Ascending aorta (tissue), 2 donors: ENCODE measurements around the gene SDHB. TPM values are rescaled to one million over a fixed set of nuclear protein-coding genes. Genes with fewer than 3 reads are reported as not detected.
A peak's percentile ranks its signal among the peaks of the same experiment; 100 is the strongest.

Source experiments
- DNase-seq, 2 donors: peaks; one replicate each; pipeline ENCODE4 v3.0.0-alpha.2; 2019; ENCODE audit warnings: low spot score in 2 of 2
- H3K27ac ChIP-seq, 2 donors: fragments of 200-600 bp; sonication (generic); one replicate each; pipeline ENCODE4 v1.5.1; 2016 to 2017; ENCODE audit warnings: mild to moderate bottlenecking in 1 of 2
- H3K27me3 ChIP-seq: fragments of 200-600 bp; sonication (generic); one replicate; pipeline ENCODE4 v1.5.1; 2017
- H3K36me3 ChIP-seq, 2 donors: fragments of 200-600 bp; sonication (generic); one replicate each; pipeline ENCODE4 v1.5.1; 2016
- H3K4me1 ChIP-seq, 2 donors: fragments of 200-600 bp; sonication (generic); one replicate each; pipeline ENCODE4 v1.5.1; 2016 to 2017; ENCODE audit warnings: mild to moderate bottlenecking in 1 of 2
- H3K4me3 ChIP-seq, 2 donors: fragments of 200-600 bp; sonication (generic); one replicate each; pipeline ENCODE4 v1.5.1; 2016 to 2017; ENCODE audit warnings: mild to moderate bottlenecking in 1 of 2
- H3K9me3 ChIP-seq, 2 donors: fragments of 200-600 bp; sonication (generic); one replicate each; pipeline ENCODE4 v1.5.1; 2016
- CTCF ChIP-seq, 3 experiments: fragments of 200-600 bp in 2 of 3; fragments of 450-650 bp in 1 of 3; sonication (generic) in 2 of 3; IDR thresholded peaks; one replicate each; pipeline ENCODE4 v1.5.1; 2016 to 2019; ENCODE audit warnings: antibody characterized with exemption in 3 of 3, mild to moderate bottlenecking in 1 of 3, moderate library complexity in 1 of 3
- intact Hi-C: fragments of 100-400 bp; cut with DNase I; formaldehyde crosslinking; loops from one replicate; pipeline ENCODE4 v1.15.1; 2023
- total RNA-seq: library from RNA; depleted of rRNA; stranded (reverse); fragments of >200 nt; gene quantifications from one replicate; pipeline ENCODE4 v1.1.0, GENCODE V29; 2016

Gene SDHB
- total RNA-seq, 1 donor from 2014 or later = 112 TPM

- H3K4me3 ChIP-seq = peak overlapping the region; percentile 62 to 88
- DNase-seq = no peak
- H3K9me3 ChIP-seq = no peaks in the 10 kb centered on the region
- peak overlapping the region; percentile 93 to 95 for H3K27ac ChIP-seq
- H3K27me3 ChIP-seq = no peaks in the 10 kb centered on the region
- intact Hi-C loops = loop anchor here (2.0 kb wide), 1 partner anchor 15 kb away; no protein-coding TSS in a partner anchor
- TF ChIP-seq CTCF (IDR thresholded peaks at IDR 0.05) = no peak
- peaks cover 0 to 24% of the 10 kb centered on the region in 2 donors for H3K4me1 ChIP-seq
- no peaks in the 10 kb centered on the region for H3K36me3 ChIP-seq
Observed at GRCh38 chr1:16979475-16980327, 74.1 kb downstream of the SDHB start.

- Histone ChIP-seq H3K27ac (peak overlapping the region; percentile 93 to 95), H3K4me3 (peak overlapping the region; percentile 62 to 88), H3K27me3 (no peaks in the 10 kb centered on the region), H3K36me3 (no peaks in the 10 kb centered on the region), H3K9me3 (no peaks in the 10 kb centered on the region), H3K4me1 (peaks cover 0 to 20% of the 10 kb centered on the region in 2 donors)
- no peak for TF ChIP-seq CTCF (IDR thresholded peaks at IDR 0.05)
- peak; percentile 71 to 89 for DNase-seq
- intact Hi-C loops = loop anchor here (2.0 kb wide), 1 partner anchor 14 kb away; no protein-coding TSS in a partner anchor
Observed at GRCh38 chr1:16978567-16979474, 75.0 kb downstream of the SDHB start.

GRCh38 chr1:16978139-16978538 is 75.7 kb downstream of the SDHB start:
- Histone ChIP-seq H3K36me3 (peaks cover 0 to 4% of the 10 kb centered on the region in 2 donors), H3K4me3 (peak overlapping the region in 1 of 2 donors; percentile 88)
- TF ChIP-seq CTCF (IDR thresholded peaks at IDR 0.05) = no peak

GRCh38 chr1:16977377-16977776 is 76.5 kb downstream of the SDHB start:
- Histone ChIP-seq H3K27ac (peak overlapping the region; percentile 93 to 95), H3K27me3 (no peaks in the 10 kb centered on the region), H3K9me3 (no peaks in the 10 kb centered on the region), H3K36me3 (peaks cover 0 to 7% of the 10 kb centered on the region in 2 donors), H3K4me1 (peaks cover 0 to 20% of the 10 kb centered on the region in 2 donors), H3K4me3 (no peak overlapping the region)
- no peak for DNase-seq
- TF ChIP-seq CTCF (IDR thresholded peaks at IDR 0.05) = no peak
- intact Hi-C loops = no loop called here

More at GRCh38 chr1:16978139-16978538, 75.7 kb downstream of the SDHB start:
- Histone ChIP-seq H3K27me3 (no peaks in the 10 kb centered on the region), H3K4me1 (peaks cover 0 to 20% of the 10 kb centered on the region in 2 donors), H3K9me3 (no peaks in the 10 kb centered on the region), H3K27ac (peak overlapping the region; percentile 93 to 95)
- intact Hi-C loops = loop anchor here (2.0 kb wide), 1 partner anchor 13 kb away; no protein-coding TSS in a partner anchor
- no peak for DNase-seq

- Histone ChIP-seq H3K4me1 (peaks cover 0 to 23% of the 10 kb centered on the region in 2 donors), H3K9me3 (no peaks in the 10 kb centered on the region), H3K27ac (peak overlapping the region; percentile 93 to 95), H3K27me3 (no peaks in the 10 kb centered on the region), H3K36me3 (peaks cover 0 to 7% of the 10 kb centered on the region in 2 donors), H3K4me3 (no peak overlapping the region)
- intact Hi-C loops = no loop called here
- TF ChIP-seq CTCF (IDR thresholded peaks at IDR 0.05) = no peak
- no peak for DNase-seq
Observed at GRCh38 chr1:16976966-16977365, 76.9 kb downstream of the SDHB start.
